ENCODE results near the gene MCM3AP.

The MCM3AP gene

DNA sequence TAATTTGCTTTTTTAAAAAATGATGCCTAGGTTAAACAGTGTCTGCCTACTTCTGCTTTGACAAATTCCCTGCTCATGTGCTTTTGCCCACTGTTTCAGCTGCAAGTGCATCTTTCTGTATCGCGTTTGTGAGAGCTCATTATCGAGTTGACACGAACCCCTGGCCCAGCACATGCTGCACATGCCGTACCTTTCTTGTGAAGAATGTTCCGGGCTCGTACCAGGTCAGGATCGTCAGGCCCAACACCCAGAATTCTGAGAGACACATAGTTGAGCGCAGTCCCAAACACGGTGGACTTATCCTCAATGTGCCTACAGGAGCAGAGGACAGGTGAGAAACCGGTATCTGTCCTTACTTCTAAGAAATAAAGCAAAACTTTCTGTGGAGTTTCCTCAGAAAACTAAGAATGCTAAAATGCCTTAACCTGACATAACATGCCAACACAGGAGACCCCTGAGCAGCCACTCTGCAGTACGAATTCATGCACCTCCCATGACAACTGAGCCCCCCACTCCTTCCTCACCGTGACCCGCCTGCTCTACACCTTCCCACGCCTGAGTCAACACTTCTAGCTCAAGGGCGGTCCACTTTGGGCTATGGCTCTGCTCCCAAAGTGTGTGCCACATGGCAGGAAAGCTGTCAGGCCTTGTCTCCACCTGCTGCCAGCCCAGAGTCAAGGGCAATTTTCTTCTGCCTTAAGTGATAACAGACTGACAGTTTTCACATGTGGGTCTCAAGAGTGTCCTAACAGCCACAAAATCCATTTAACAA is 63.6 kb downstream of the MCM3AP start:
- H3K4me1 ChIP-seq (ENCODE audit: insufficient read depth, low read length), result peaks cover 16% of the 10 kb centered on the region
- H3K36me3 ChIP-seq (ENCODE audit: insufficient read depth, low read length), result peaks cover 51% of the 10 kb centered on the region
- H3K4me3 ChIP-seq (ENCODE audit: low read length), result no peak overlapping the region
- H3K9me3 ChIP-seq (ENCODE audit: low read length), result no peaks in the 10 kb centered on the region
- no peaks in the 10 kb centered on the region for H3K27me3 ChIP-seq (ENCODE audit: insufficient read depth, low read length)
- no peak overlapping the region for H2AFZ ChIP-seq (ENCODE audit: low read depth, low read length)

DNA sequence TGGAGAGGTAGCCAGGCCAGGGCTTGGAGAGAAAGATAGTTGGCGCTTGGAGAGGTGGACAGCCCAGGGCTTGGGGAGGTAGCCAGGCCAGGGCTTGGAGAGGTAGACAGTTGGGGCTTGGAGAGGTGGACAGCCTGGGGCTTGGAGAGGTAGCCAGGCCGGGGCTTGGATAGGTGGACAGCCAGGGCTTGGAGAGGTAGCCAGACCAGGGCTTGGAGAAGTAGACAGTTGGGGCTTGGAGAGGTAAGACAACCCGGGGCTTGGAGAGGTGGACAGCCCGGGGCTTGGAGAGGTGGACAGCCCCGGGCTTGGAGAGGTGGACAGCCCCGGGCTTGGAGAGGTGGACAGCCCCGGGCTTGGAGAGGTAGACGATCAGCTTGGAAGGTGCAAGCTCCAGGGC is 64.6 kb downstream of the MCM3AP start:
- H2AFZ ChIP-seq (ENCODE audit: low read depth, low read length), result no peak overlapping the region
- H3K4me1 ChIP-seq (ENCODE audit: insufficient read depth, low read length), result peaks cover 6% of the 10 kb centered on the region
- H3K9me3 ChIP-seq (ENCODE audit: low read length), result no peaks in the 10 kb centered on the region
- H3K4me3 ChIP-seq (ENCODE audit: low read length), result no peak overlapping the region
- H3K36me3 ChIP-seq (ENCODE audit: insufficient read depth, low read length), result peaks cover 58% of the 10 kb centered on the region
- H3K27me3 ChIP-seq (ENCODE audit: insufficient read depth, low read length), result no peaks in the 10 kb centered on the region

DNA sequence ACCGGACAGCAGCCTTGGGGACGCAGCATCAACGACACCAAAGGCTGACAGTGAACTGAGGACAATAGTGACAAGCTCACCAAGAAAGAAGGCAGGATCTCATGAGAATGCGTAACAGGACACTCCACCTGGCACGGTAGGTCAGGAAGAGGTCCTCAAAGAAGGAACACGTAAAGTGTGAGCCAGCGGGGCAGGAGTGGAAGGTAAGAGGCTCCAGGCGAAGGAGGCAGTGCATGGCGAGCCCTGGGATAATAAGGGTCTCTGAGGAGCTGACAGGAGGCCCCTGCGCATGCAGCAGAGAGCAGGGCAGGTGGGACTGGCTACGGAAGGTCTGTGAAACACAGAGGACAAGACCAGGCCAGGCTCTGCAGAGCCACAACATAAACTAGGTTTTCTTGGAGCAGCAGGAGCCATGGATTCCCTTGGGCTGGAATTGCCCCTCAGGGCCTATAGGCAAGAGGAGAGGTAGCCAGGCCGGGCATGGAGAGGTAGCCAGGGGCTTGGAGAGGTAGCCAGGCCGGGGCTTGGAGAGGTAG is 65.1 kb downstream of the MCM3AP start:
- no peak overlapping the region for H2AFZ ChIP-seq (ENCODE audit: low read depth, low read length)
- no peaks in the 10 kb centered on the region for H3K9me3 ChIP-seq (ENCODE audit: low read length)
- H3K4me3 ChIP-seq (ENCODE audit: low read length), result no peak overlapping the region
- H3K27me3 ChIP-seq (ENCODE audit: insufficient read depth, low read length), result no peaks in the 10 kb centered on the region
- H3K4me1 ChIP-seq (ENCODE audit: insufficient read depth, low read length), result peaks cover 4% of the 10 kb centered on the region
- peaks cover 63% of the 10 kb centered on the region for H3K36me3 ChIP-seq (ENCODE audit: insufficient read depth, low read length)

DNA sequence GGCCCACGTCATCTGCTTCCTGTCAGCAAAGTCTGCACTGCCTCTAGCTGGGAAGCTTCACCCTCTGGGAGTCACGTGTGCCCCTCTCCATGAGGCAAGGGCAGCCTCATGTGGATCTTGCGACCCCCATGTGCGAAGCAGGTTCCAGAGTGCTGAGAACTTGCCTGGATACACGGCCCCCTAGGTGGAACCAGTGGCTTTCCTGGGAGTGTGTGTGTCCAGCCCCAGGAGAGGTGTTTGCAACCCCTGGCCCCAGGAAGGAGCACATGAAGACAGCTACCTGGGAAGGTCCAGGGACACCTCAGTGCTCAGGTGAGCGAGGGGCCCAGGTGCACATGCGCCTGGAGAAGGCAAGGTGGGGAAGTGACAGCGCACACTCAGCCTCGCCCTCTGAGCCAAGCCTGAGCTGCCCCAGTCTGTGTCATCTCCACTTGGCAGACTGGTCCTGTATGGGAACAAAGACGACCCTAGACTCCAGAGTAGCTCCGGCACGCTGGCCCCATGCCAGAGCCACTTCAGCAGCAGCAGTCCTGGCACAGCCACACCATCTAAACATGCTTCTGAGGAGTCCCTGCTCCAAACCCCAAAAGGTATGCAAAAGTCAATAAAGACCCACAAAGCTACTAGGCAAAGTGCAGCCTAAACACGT is 65.7 kb downstream of the MCM3AP start:
- H3K4me1 ChIP-seq (ENCODE audit: insufficient read depth, low read length), result peaks cover 4% of the 10 kb centered on the region
- no peak overlapping the region for H2AFZ ChIP-seq (ENCODE audit: low read depth, low read length)
- H3K9me3 ChIP-seq (ENCODE audit: low read length), result no peaks in the 10 kb centered on the region
- H3K36me3 ChIP-seq (ENCODE audit: insufficient read depth, low read length), result peaks cover 64% of the 10 kb centered on the region
- no peaks in the 10 kb centered on the region for H3K27me3 ChIP-seq (ENCODE audit: insufficient read depth, low read length)
- no peak overlapping the region for H3K4me3 ChIP-seq (ENCODE audit: low read length)

DNA sequence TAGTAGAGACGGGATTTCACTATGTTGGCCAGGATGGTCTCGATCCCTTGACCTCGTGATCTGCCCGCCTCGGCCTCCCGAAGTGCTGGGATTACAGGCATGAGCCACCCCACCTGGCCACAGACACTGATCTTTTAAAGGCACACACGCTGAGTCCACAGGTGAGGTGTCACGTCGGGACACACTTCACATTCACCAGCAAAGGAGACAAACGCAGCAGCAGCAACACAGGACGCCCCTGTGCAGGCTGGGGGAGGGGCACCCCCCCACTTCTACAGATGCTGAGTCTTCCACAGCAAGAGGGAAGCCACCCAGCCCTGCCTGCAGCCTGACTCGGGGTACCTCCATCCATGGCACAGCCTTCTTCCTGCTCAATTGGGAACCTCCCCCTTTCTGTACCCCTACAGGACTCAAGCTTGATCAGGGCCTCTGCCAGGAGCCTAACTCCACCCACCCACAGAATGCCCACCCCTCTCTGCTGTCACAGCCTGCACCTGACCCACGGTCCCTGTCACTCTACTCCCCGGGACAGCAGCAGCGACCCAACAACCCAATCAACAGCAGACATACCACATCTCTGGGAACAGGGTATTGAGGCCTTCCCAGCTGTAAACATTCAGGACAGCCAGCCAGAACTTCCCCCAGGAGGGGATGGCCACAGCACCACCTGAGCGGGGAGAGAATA is 66.4 kb downstream of the MCM3AP start:
- H3K9me3 ChIP-seq (ENCODE audit: low read length), result no peaks in the 10 kb centered on the region
- H3K4me1 ChIP-seq (ENCODE audit: insufficient read depth, low read length), result no peaks in the 10 kb centered on the region
- no peak overlapping the region for H2AFZ ChIP-seq (ENCODE audit: low read depth, low read length)
- peaks cover 64% of the 10 kb centered on the region for H3K36me3 ChIP-seq (ENCODE audit: insufficient read depth, low read length)
- H3K27me3 ChIP-seq (ENCODE audit: insufficient read depth, low read length), result no peaks in the 10 kb centered on the region
- H3K4me3 ChIP-seq (ENCODE audit: low read length), result no peak overlapping the region

DNA sequence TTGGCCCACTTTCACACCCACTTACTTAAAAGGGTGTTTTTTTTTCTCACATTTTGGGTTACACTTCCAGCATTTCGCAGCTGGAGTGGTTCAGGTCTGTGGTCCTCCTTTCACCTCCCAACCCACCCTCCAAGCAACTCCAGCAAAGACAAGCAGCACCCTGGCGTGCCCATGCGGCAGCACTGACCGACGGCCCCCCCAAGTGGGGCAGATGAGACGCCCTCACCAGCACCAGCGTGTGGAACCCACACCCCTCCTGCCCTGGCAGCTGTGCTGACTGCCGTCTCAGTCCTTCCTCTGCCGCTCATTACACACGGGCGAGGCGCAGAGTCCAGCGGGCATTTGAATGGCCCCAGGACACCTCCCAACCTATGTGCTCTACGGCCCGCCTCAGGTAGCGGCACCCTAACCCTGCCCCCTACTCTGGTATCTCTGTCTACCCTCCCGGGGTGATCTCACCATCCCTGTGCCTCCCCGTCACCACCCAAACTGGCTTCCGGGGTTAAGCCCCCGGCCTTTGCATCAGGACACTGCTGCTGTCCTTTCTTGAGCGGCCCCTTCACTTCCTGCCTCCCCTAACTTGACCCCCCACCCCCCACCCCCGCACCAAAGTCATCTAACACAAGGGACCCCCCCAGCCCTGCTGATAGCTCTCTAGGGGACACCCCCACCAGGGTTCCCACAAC is 67.8 kb downstream of the MCM3AP start:
- Histone ChIP-seq H3K4me1 (ENCODE audit: insufficient read depth, low read length) (no peaks in the 10 kb centered on the region), H3K4me3 (ENCODE audit: low read length) (no peak overlapping the region), H3K36me3 (ENCODE audit: insufficient read depth, low read length) (peaks cover 68% of the 10 kb centered on the region), H2AFZ (ENCODE audit: low read depth, low read length) (no peak overlapping the region), H3K27me3 (ENCODE audit: insufficient read depth, low read length) (no peaks in the 10 kb centered on the region), H3K9me3 (ENCODE audit: low read length) (no peaks in the 10 kb centered on the region)

DNA sequence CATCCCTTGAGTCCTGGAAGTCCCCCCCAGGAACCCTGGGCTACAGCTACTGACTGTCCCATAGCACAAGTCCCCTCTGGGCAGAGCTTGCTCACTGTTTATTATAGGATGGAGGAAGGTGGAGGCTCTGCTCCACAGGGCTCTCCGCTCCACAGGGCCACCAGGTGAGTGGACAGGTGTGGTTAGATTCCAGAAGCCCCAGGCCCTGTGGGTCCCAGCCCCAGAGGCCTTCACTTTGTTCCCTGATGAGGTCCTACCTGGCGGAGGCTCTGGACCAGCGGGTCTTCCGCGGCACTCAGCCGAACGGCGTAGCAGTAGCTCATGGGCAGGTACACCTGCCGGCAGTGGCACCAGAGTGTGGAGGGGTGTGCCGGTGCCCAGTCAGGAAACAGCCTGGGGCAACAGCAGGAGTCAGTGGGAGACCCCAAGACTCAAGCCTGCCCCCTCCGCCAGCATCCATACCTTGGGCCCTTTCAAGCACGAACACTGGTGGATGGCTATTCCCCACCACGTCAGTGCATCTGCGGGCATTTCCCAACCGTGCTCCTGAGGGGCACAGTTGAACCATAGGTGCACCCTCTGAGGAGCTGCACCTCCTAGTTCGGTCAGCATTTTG is 69.2 kb downstream of the MCM3AP start:
- Histone ChIP-seq H3K4me1 (ENCODE audit: insufficient read depth, low read length) (no peaks in the 10 kb centered on the region), H2AFZ (ENCODE audit: low read depth, low read length) (no peak overlapping the region), H3K27me3 (ENCODE audit: insufficient read depth, low read length) (no peaks in the 10 kb centered on the region), H3K36me3 (ENCODE audit: insufficient read depth, low read length) (peaks cover 66% of the 10 kb centered on the region), H3K4me3 (ENCODE audit: low read length) (no peak overlapping the region), H3K9me3 (ENCODE audit: low read length) (no peaks in the 10 kb centered on the region)

DNA sequence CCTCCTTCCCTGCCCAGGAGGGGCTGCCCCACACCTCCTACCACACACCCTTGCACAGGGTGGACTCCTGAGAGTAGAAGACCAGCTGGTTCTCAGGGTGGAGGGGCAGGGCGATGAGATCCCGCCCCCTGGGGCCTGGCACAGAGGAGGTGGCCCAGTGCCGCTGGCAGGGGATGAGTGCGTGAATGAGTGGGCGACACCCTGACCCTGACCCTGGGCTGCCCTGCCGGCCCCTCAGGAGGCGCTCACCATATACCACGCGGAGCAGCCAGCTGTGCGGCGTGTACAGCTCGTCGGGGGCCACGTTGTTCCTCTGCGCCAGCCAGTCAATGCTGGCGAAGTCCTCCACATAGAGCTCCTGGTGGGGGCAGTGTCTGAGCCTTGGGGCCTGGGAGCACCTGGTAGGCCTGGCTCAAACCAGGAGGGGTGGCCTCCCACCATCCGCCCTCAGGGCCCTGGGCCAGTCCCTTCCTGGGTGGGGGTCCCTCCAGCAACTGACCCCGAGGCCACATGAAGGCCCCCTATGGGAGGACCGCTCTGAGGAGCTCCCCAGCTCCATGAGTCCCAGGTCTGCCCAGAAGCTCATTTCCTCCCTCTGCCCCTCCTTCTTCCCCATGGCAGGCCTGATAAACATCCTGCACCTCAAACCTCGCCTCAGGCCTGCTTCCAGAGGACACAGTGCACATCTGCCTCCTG is 69.8 kb downstream of the MCM3AP start:
- no peaks in the 10 kb centered on the region for H3K27me3 ChIP-seq (ENCODE audit: insufficient read depth, low read length)
- peaks cover 64% of the 10 kb centered on the region for H3K36me3 ChIP-seq (ENCODE audit: insufficient read depth, low read length)
- no peak overlapping the region for H2AFZ ChIP-seq (ENCODE audit: low read depth, low read length)
- no peaks in the 10 kb centered on the region for H3K4me1 ChIP-seq (ENCODE audit: insufficient read depth, low read length)
- H3K4me3 ChIP-seq (ENCODE audit: low read length), result no peak overlapping the region
- H3K9me3 ChIP-seq (ENCODE audit: low read length), result no peaks in the 10 kb centered on the region

DNA sequence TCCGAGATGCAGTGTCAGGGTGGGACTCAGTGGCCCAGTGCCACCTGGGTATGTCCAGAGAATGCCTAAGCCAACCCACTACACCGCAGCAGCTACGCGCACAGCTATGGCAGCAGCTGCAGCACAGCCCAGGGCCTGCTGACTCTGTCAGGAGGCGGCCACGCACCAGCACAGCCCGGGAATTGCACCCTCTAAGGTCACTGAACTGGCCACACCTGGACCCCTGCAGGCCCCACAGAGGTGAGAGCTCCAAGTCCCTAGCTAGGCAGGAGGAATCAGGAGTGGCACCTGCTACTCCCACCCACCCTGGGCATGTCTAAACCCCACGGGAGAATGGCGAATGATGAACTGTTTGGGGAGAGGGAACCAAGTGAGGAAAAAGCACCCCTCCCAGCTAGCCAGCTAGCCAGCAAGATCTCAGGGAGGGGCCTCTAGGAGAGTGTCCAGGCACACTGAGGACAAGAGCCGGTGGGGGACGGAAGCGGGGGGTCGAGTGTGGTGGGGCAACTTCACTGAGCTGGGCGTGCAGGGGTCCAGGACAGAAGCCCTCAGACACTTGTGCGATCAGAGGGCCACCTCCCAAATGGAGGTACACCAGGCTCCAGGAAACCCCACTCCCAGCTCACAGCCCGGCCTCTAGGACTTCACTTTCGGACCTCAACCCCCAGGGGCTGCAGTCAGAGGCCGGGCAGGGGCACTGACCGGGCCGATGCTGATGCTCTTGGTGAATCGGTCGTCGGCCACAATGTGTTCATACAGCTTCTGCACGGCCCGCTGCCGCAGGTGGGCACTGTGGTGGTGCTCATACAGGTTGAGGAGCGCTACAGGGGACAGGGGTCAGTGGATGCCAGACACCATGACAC is 70.7 kb downstream of the MCM3AP start:
- Histone ChIP-seq H3K4me3 (ENCODE audit: low read length) (no peak overlapping the region), H3K27me3 (ENCODE audit: insufficient read depth, low read length) (no peaks in the 10 kb centered on the region), H3K9me3 (ENCODE audit: low read length) (no peaks in the 10 kb centered on the region), H2AFZ (ENCODE audit: low read depth, low read length) (no peak overlapping the region), H3K4me1 (ENCODE audit: insufficient read depth, low read length) (no peaks in the 10 kb centered on the region), H3K36me3 (ENCODE audit: insufficient read depth, low read length) (peaks cover 58% of the 10 kb centered on the region)

DNA sequence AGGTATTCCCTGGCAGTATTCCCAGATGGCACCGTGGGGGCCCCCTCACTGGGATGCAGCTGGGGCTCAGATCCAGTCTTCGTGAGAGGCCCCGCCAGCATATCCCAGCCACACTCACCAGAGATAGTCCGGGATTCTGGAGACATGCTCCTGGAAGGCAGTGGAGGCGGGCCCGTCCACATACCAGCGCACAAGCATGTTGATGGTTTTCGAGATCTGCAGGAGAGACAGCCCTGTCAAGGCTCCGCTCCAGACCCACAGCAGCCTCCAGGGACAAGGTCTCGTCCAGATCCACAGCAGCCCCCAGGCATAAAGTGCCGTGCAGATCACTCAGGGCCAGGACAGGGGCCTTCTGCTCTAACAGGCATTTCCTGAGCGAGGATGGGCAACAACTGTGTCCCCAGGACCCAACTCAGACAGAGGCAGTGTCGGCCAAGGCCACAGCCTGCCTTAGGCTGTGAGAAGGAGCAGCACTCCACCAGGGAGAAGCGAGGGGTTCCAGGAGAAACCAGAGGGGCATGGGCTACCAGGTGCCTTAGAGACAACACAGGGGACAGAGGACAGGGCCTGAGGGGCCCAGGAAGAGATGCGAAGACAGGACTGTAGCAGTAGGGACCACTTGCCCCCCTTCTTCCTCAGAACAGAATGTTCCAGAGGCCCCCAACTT is 71.7 kb downstream of the MCM3AP start:
- Histone ChIP-seq H3K4me3 (ENCODE audit: low read length) (no peak overlapping the region), H3K27me3 (ENCODE audit: insufficient read depth, low read length) (no peaks in the 10 kb centered on the region), H3K9me3 (ENCODE audit: low read length) (no peaks in the 10 kb centered on the region), H3K4me1 (ENCODE audit: insufficient read depth, low read length) (no peaks in the 10 kb centered on the region), H2AFZ (ENCODE audit: low read depth, low read length) (no peak overlapping the region), H3K36me3 (ENCODE audit: insufficient read depth, low read length) (peaks cover 58% of the 10 kb centered on the region)

DNA sequence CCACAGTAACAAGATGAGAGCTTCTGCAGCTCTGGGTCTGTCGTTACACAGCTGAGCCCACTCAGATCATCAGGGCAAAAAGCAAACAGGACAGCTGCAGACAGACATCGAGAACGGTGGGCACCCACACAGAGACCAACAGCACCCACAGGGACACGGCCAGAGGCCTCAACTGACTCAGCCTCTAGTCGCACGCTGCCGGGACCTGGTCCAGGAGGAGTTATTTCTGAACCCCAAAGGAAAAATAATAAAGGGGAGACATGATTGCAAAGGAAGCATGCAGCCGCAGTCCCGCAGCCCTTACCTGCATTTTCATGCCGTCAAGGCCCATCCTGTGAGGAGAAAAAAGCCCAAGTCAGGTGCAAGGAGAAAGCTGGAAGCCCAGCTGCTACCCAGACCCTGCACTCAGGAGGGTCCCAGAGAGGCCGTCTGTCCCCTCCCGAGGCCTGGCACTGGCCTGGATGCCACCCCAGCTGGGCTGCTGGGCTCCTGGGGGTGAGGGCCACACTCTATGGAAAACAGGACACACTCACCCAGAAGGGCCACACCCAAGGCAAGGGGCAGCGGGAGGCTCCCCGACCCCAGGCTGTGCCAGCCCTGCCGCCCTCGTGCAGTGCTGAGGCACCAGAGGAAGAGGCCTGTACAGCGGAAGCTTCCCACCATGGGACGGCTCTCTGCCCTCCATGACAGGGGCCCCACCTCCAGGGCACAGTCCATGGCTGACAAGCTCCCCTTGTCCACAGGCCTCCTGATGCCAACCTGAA is 72.5 kb downstream of the MCM3AP start:
- Histone ChIP-seq H3K36me3 (ENCODE audit: insufficient read depth, low read length) (peaks cover 66% of the 10 kb centered on the region), H3K4me1 (ENCODE audit: insufficient read depth, low read length) (no peaks in the 10 kb centered on the region), H3K27me3 (ENCODE audit: insufficient read depth, low read length) (no peaks in the 10 kb centered on the region), H2AFZ (ENCODE audit: low read depth, low read length) (no peak overlapping the region), H3K4me3 (ENCODE audit: low read length) (no peak overlapping the region), H3K9me3 (ENCODE audit: low read length) (no peaks in the 10 kb centered on the region)
